Gastroesophageal sphincter (tissue), 3 donors: ENCODE results near the gene ADGRD1.

Experiments
- POLR2A ChIP-seq, 2 donors: fragments of 450-650 bp; IDR thresholded peaks; one replicate each; pipeline ENCODE4 v1.6.1; 2017; ENCODE audit warnings: antibody characterized with exemption in 2 of 2, mild to moderate bottlenecking in 2 of 2, moderate library complexity in 1 of 2
- POLR2AphosphoS5 ChIP-seq: sonication (generic); formaldehyde crosslinking; IDR thresholded peaks from one replicate; pipeline ENCODE4 v1.6.1; 2017; ENCODE audit warnings: antibody characterized with exemption
- TF ChIP-seq, protein P1 (sequence below), 4 experiments: fragments of 200-600 bp in 2 of 4; fragments of 450-650 bp in 2 of 4; sonication (generic) in 1 of 4; IDR thresholded peaks; one replicate each; pipeline ENCODE4 v1.5.1; 2017 to 2019; ENCODE audit warnings: antibody characterized with exemption in 4 of 4, mild to moderate bottlenecking in 2 of 4, moderate library complexity in 2 of 4

DNA sequence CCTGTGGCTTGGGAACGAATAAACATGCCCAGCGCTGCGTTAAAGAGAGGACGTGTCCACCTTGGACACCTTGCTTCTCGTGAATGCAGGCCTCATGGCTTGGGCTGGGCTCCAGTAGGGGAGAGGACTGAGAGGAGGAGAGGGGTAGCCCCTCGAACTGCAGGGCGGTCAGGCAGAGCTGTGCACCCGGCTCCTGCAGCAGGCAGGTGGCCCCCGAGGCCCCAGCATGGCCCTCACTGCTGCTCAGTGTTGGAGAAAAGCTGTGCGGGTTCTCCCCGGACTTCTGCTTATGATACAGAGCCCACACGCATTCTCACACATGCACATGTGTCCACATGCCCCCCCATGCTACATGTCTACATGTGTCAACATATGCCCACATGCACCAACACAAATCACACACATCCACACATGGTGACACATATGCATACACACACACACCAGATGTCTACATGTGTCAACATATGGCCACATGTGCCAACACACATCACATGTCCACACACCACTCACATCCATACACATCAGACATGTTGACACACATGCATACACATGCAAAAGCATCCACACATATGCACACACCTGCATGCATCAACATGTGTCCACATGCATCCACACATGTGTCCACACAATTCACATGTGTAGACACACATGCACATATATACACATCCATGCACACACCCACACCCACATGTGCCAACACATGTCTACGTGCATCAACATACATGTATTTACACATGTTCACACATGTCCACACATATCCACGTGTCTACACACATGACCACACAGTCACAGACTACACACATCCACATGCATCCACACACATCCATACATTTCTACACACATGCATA lies 3.0 kb downstream of the ADGRD1 start:
- TF ChIP-seq, protein P1, sequence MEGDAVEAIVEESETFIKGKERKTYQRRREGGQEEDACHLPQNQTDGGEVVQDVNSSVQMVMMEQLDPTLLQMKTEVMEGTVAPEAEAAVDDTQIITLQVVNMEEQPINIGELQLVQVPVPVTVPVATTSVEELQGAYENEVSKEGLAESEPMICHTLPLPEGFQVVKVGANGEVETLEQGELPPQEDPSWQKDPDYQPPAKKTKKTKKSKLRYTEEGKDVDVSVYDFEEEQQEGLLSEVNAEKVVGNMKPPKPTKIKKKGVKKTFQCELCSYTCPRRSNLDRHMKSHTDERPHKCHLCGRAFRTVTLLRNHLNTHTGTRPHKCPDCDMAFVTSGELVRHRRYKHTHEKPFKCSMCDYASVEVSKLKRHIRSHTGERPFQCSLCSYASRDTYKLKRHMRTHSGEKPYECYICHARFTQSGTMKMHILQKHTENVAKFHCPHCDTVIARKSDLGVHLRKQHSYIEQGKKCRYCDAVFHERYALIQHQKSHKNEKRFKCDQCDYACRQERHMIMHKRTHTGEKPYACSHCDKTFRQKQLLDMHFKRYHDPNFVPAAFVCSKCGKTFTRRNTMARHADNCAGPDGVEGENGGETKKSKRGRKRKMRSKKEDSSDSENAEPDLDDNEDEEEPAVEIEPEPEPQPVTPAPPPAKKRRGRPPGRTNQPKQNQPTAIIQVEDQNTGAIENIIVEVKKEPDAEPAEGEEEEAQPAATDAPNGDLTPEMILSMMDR (IDR thresholded peaks at IDR 0.05), result no peak
- TF ChIP-seq POLR2AphosphoS5 (no peak), POLR2A (IDR thresholded peaks at IDR 0.05) (no peak)
